Measurements from ENCODE around the gene PLA2G4F. TPM values are rescaled to one million over a fixed set of nuclear protein-coding genes. Genes with fewer than 3 reads are reported as not detected.
A peak's percentile ranks its signal among the peaks of the same experiment; 100 is the strongest.

The PLA2G4F gene
- total and polyA plus RNA-seq, 4 donors, result 1.5 TPM; not detected in 3

GRCh38 chr15:42145546-42146455 is 10.6 kb downstream of the PLA2G4F start:
- 88% methylated on average over 29 of the region's 29 CpGs for WGBS, 2 donors
- intact Hi-C loops (cut with DNase I), result no loop called here
- Histone ChIP-seq H3K4me1 (ENCODE audit: control insufficient read depth in 1 of 2, insufficient read depth in 2 of 2, low read length in 2 of 2) (no peaks in the 10 kb centered on the region), H3K27ac (ENCODE audit: low read depth in 1 of 2, low read length in 2 of 2) (no peak overlapping the region), H3K9me3 (ENCODE audit: control insufficient read depth, low read length) (no peaks in the 10 kb centered on the region), H3K4me3 (ENCODE audit: low read length in 2 of 2) (no peak overlapping the region), H3K36me3 (ENCODE audit: control insufficient read depth in 1 of 2, insufficient read depth in 2 of 2, low read length in 1 of 2) (no peaks in the 10 kb centered on the region), H3K27me3 (ENCODE audit: control insufficient read depth in 1 of 2, insufficient read depth in 2 of 2, low read length in 1 of 2) (no peaks in the 10 kb centered on the region)
- no peak for ATAC-seq (ENCODE audit: low FRiP score)
- DNase-seq, result no peak

GRCh38 chr15:42144841-42145375 is 11.5 kb downstream of the PLA2G4F start:
- Histone ChIP-seq H3K4me3 (ENCODE audit: low read length in 2 of 2) (no peak overlapping the region), H3K27ac (ENCODE audit: low read depth in 1 of 2, low read length in 2 of 2) (no peak overlapping the region), H3K27me3 (ENCODE audit: control insufficient read depth in 1 of 2, insufficient read depth in 2 of 2, low read length in 1 of 2) (no peaks in the 10 kb centered on the region), H3K9me3 (ENCODE audit: control insufficient read depth, low read length) (no peaks in the 10 kb centered on the region), H3K4me1 (ENCODE audit: control insufficient read depth in 1 of 2, insufficient read depth in 2 of 2, low read length in 2 of 2) (no peaks in the 10 kb centered on the region), H3K36me3 (ENCODE audit: control insufficient read depth in 1 of 2, insufficient read depth in 2 of 2, low read length in 1 of 2) (no peaks in the 10 kb centered on the region)
- 76 to 77% methylated on average over 9 of the region's 9 CpGs for WGBS, 2 donors
- intact Hi-C loops (cut with DNase I), result no loop called here
- ATAC-seq (ENCODE audit: low FRiP score) (no peak), DNase-seq (no peak)

GRCh38 chr15:42143866-42144625 is 12.4 kb downstream of the PLA2G4F start:
- no peaks in the 10 kb centered on the region for H3K27me3 ChIP-seq (ENCODE audit: control insufficient read depth in 1 of 2, insufficient read depth in 2 of 2, low read length in 1 of 2)
- WGBS, 2 donors, result 87 to 88% methylated on average over 18 of the region's 18 CpGs
- peak in 1 of 2 donors; percentile 43 for DNase-seq
- H3K36me3 ChIP-seq (ENCODE audit: control insufficient read depth in 1 of 2, insufficient read depth in 2 of 2, low read length in 1 of 2), result no peaks in the 10 kb centered on the region
- H3K4me3 ChIP-seq (ENCODE audit: low read length in 2 of 2), result no peak overlapping the region
- no peaks in the 10 kb centered on the region for H3K9me3 ChIP-seq (ENCODE audit: control insufficient read depth, low read length)
- ATAC-seq (ENCODE audit: low FRiP score), result no peak
- no peak overlapping the region for H3K27ac ChIP-seq (ENCODE audit: low read depth in 1 of 2, low read length in 2 of 2)
- intact Hi-C loops (cut with DNase I), result no loop called here
- H3K4me1 ChIP-seq (ENCODE audit: control insufficient read depth in 1 of 2, insufficient read depth in 2 of 2, low read length in 2 of 2), result no peaks in the 10 kb centered on the region

GRCh38 chr15:42143356-42143755 is 13.1 kb downstream of the PLA2G4F start:
- Histone ChIP-seq H3K4me3 (ENCODE audit: low read length in 2 of 2) (no peak overlapping the region), H3K27me3 (ENCODE audit: control insufficient read depth in 1 of 2, insufficient read depth in 2 of 2, low read length in 1 of 2) (no peaks in the 10 kb centered on the region), H3K9me3 (ENCODE audit: control insufficient read depth, low read length) (no peaks in the 10 kb centered on the region), H3K4me1 (ENCODE audit: control insufficient read depth in 1 of 2, insufficient read depth in 2 of 2, low read length in 2 of 2) (no peaks in the 10 kb centered on the region), H3K36me3 (ENCODE audit: control insufficient read depth in 1 of 2, insufficient read depth in 2 of 2, low read length in 1 of 2) (no peaks in the 10 kb centered on the region), H3K27ac (ENCODE audit: low read depth in 1 of 2, low read length in 2 of 2) (no peak overlapping the region)
- DNase-seq, result peak in 1 of 2 donors; percentile 16
- 92 to 96% methylated on average over 4 of the region's 4 CpGs for WGBS, 2 donors
- intact Hi-C loops (cut with DNase I), result no loop called here
- no peak for ATAC-seq (ENCODE audit: low FRiP score)

- H3K27me3 ChIP-seq (ENCODE audit: control insufficient read depth in 1 of 2, insufficient read depth in 2 of 2, low read length in 1 of 2), result no peaks in the 10 kb centered on the region
- H3K4me1 ChIP-seq (ENCODE audit: control insufficient read depth in 1 of 2, insufficient read depth in 2 of 2, low read length in 2 of 2), result no peaks in the 10 kb centered on the region
- intact Hi-C loops (cut with DNase I), result no loop called here
- H3K4me3 ChIP-seq (ENCODE audit: low read length in 2 of 2), result no peak overlapping the region
- DNase-seq (peak; percentile 17 to 63), ATAC-seq (ENCODE audit: low FRiP score) (no peak)
- WGBS, 2 donors, result 88% methylated on average over 21 of the region's 21 CpGs
- no peak overlapping the region for H3K27ac ChIP-seq (ENCODE audit: low read depth in 1 of 2, low read length in 2 of 2)
- H3K9me3 ChIP-seq (ENCODE audit: control insufficient read depth, low read length), result no peaks in the 10 kb centered on the region
- H3K36me3 ChIP-seq (ENCODE audit: control insufficient read depth in 1 of 2, insufficient read depth in 2 of 2, low read length in 1 of 2), result no peaks in the 10 kb centered on the region
These were observed 14.4 kb downstream of the PLA2G4F start for GRCh38 chr15:42141795-42142667.

- H3K4me1 ChIP-seq (ENCODE audit: control insufficient read depth in 1 of 2, insufficient read depth in 2 of 2, low read length in 2 of 2), result no peaks in the 10 kb centered on the region
- intact Hi-C loops (cut with DNase I), result no loop called here
- no peaks in the 10 kb centered on the region for H3K36me3 ChIP-seq (ENCODE audit: control insufficient read depth in 1 of 2, insufficient read depth in 2 of 2, low read length in 1 of 2)
- H3K27ac ChIP-seq (ENCODE audit: low read depth in 1 of 2, low read length in 2 of 2), result no peak overlapping the region
- H3K27me3 ChIP-seq (ENCODE audit: control insufficient read depth in 1 of 2, insufficient read depth in 2 of 2, low read length in 1 of 2), result no peaks in the 10 kb centered on the region
- no peak overlapping the region for H3K4me3 ChIP-seq (ENCODE audit: low read length in 2 of 2)
- H3K9me3 ChIP-seq (ENCODE audit: control insufficient read depth, low read length), result no peaks in the 10 kb centered on the region
- no peak for DNase-seq
- no peak for ATAC-seq (ENCODE audit: low FRiP score)
- WGBS, 2 donors, result 88 to 91% methylated on average over 7 of the region's 7 CpGs
These were observed 15.2 kb downstream of the PLA2G4F start for GRCh38 chr15:42141246-42141645.

- H3K4me1 ChIP-seq (ENCODE audit: control insufficient read depth in 1 of 2, insufficient read depth in 2 of 2, low read length in 2 of 2), result no peaks in the 10 kb centered on the region
- 84 to 90% methylated on average over 8 of the region's 8 CpGs for whole genome bisulfite sequencing, 2 donors
- intact Hi-C loops (cut with DNase I), result no loop called here
- DNase-seq (no peak), ATAC-seq (ENCODE audit: low FRiP score) (no peak)
- H3K36me3 ChIP-seq (ENCODE audit: control insufficient read depth in 1 of 2, insufficient read depth in 2 of 2, low read length in 1 of 2), result no peaks in the 10 kb centered on the region
- H3K9me3 ChIP-seq (ENCODE audit: control insufficient read depth, low read length), result no peaks in the 10 kb centered on the region
- no peak overlapping the region for H3K4me3 ChIP-seq (ENCODE audit: low read length in 2 of 2)
- no peaks in the 10 kb centered on the region for H3K27me3 ChIP-seq (ENCODE audit: control insufficient read depth in 1 of 2, insufficient read depth in 2 of 2, low read length in 1 of 2)
- no peak overlapping the region for H3K27ac ChIP-seq (ENCODE audit: low read depth in 1 of 2, low read length in 2 of 2)
These were observed 15.9 kb downstream of the PLA2G4F start for GRCh38 chr15:42140383-42141070.

- intact Hi-C loops (cut with DNase I), result loop anchor here (5.0 to 10.0 kb wide), 2 partner anchors 72 to 155 kb away; no protein-coding TSS in a partner anchor
- 73 to 78% methylated on average over 6 of the region's 6 CpGs for WGBS, 2 donors
- no peak overlapping the region for H3K4me3 ChIP-seq (ENCODE audit: low read length in 2 of 2)
- DNase-seq, result peak in 1 of 2 donors; percentile 69
- H3K27me3 ChIP-seq (ENCODE audit: control insufficient read depth in 1 of 2, insufficient read depth in 2 of 2, low read length in 1 of 2), result no peaks in the 10 kb centered on the region
- no peaks in the 10 kb centered on the region for H3K9me3 ChIP-seq (ENCODE audit: control insufficient read depth, low read length)
- H3K4me1 ChIP-seq (ENCODE audit: control insufficient read depth in 1 of 2, insufficient read depth in 2 of 2, low read length in 2 of 2), result no peaks in the 10 kb centered on the region
- ATAC-seq (ENCODE audit: low FRiP score), result no peak
- H3K36me3 ChIP-seq (ENCODE audit: control insufficient read depth in 1 of 2, insufficient read depth in 2 of 2, low read length in 1 of 2), result no peaks in the 10 kb centered on the region
- no peak overlapping the region for H3K27ac ChIP-seq (ENCODE audit: low read depth in 1 of 2, low read length in 2 of 2)
These were observed 16.8 kb downstream of the PLA2G4F start for GRCh38 chr15:42139596-42139995.

Measured in aorta (tissue), 5 donors.